WTC11 (cell line): ENCODE measurements around the gene ABCA5. TPM values are rescaled to one million over a fixed set of nuclear protein-coding genes. Genes with fewer than 3 reads are reported as not detected.

Experiments
- ATAC-seq: fragments of 200-7000 bp; cut with Tn5 transposase; 2 replicates; pipeline ENCODE4 v1.10.0; 2021; ENCODE audit warnings: mild to moderate bottlenecking, moderate library complexity
- CTCF ChIA-PET: fragments of 300-600 bp; sonication (Branson Sonifier 250); formaldehyde crosslinking; loops from one replicate; lab custom pipeline; 2021; ENCODE audit warnings: antibody characterized with exemption; lab: Charles Lee
- POLR2A ChIA-PET: fragments of 350-600 bp; sonication (Branson Sonifier 250); formaldehyde crosslinking; loops from one replicate; lab custom pipeline; 2021; ENCODE audit warnings: antibody characterized with exemption; lab: Charles Lee
- DNase-seq: peaks from one replicate; pipeline ENCODE4 v3.0.0; 2021; ENCODE audit warnings: low spot score
- H3K27ac Mint-ChIP-seq: 2 replicates; pipeline ENCODE4 v1.8.0; 2021; ENCODE audit warnings: mixed read lengths
- H3K27me3 Mint-ChIP-seq: 2 replicates; pipeline ENCODE4 v1.8.0; 2021; ENCODE audit warnings: low read depth, mild to moderate bottlenecking, moderate library complexity, mixed read lengths
- H3K36me3 Mint-ChIP-seq: 2 replicates; pipeline ENCODE4 v1.8.0; 2021; ENCODE audit warnings: mixed read lengths
- H3K4me1 Mint-ChIP-seq: 2 replicates; pipeline ENCODE4 v1.8.0; 2022; ENCODE audit warnings: mixed read lengths
- H3K4me3 Mint-ChIP-seq: 2 replicates; pipeline ENCODE4 v1.8.0; 2021; ENCODE audit warnings: mild to moderate bottlenecking, moderate library complexity, mixed read lengths
- H3K9me3 Mint-ChIP-seq: 2 replicates; pipeline ENCODE4 v1.8.0; 2021; ENCODE audit warnings: mixed read lengths
- AR ChIP-seq: fragments of 250-450 bp; sonication (Bioruptor Pico); IDR thresholded peaks from 2 replicates; pipeline ENCODE4 v1.9.0; 2021; ENCODE audit warnings: mild to moderate bottlenecking
- GRHL2 ChIP-seq: fragments of 250-450 bp; sonication (Bioruptor Pico); IDR thresholded peaks from 2 replicates; pipeline ENCODE4 v1.8.0; 2022; ENCODE audit warnings: mild to moderate bottlenecking, moderate library complexity; ENCODE audit not compliant: insufficient replicate concordance, severe bottlenecking
- MYBL2 ChIP-seq: sonication (generic); formaldehyde crosslinking; IDR thresholded peaks from 2 replicates; pipeline ENCODE4 v1.8.1; 2023; ENCODE audit warnings: mild to moderate bottlenecking, moderate library complexity, missing genetic modification reagents
- NR1H2 ChIP-seq: sonication (generic); formaldehyde crosslinking; IDR thresholded peaks from 2 replicates; pipeline ENCODE4 v1.9.0; 2021; ENCODE audit warnings: mild to moderate bottlenecking, moderate library complexity, missing genetic modification reagents
- PRDM15 ChIP-seq: sonication (generic); formaldehyde crosslinking; IDR thresholded peaks from 2 replicates; pipeline ENCODE4 v1.8.0; 2022; ENCODE audit warnings: missing genetic modification reagents
- PRRX2 ChIP-seq: fragments of 250-450 bp; sonication (Bioruptor Pico); IDR thresholded peaks from 2 replicates; pipeline ENCODE4 v1.8.0; 2021; ENCODE audit warnings: mild to moderate bottlenecking
- SMAD4 ChIP-seq: sonication (generic); formaldehyde crosslinking; IDR thresholded peaks from 2 replicates; pipeline ENCODE4 v1.8.0; 2022; ENCODE audit warnings: mild to moderate bottlenecking, missing genetic modification reagents
- SOX15 ChIP-seq: fragments of 250-450 bp; sonication (Bioruptor Pico); IDR thresholded peaks from 2 replicates; pipeline ENCODE4 v1.9.0; 2021; ENCODE audit warnings: mild to moderate bottlenecking
- TCF7 ChIP-seq: sonication (generic); formaldehyde crosslinking; IDR thresholded peaks from 2 replicates; pipeline ENCODE4 v1.8.0; 2022; ENCODE audit warnings: mild to moderate bottlenecking, low read depth, missing genetic modification reagents, moderate library complexity
- TP53 ChIP-seq: sonication (generic); formaldehyde crosslinking; IDR thresholded peaks from 2 replicates; pipeline ENCODE4 v1.8.1; 2023; ENCODE audit warnings: mild to moderate bottlenecking, missing genetic modification reagents
- USF2 ChIP-seq: sonication (generic); formaldehyde crosslinking; IDR thresholded peaks from 2 replicates; pipeline ENCODE4 v1.8.1; 2023; ENCODE audit warnings: mild to moderate bottlenecking, missing genetic modification reagents, moderate library complexity
- ZBTB21 ChIP-seq: sonication (generic); formaldehyde crosslinking; IDR thresholded peaks from 2 replicates; pipeline ENCODE4 v1.8.1; 2023; ENCODE audit warnings: mild to moderate bottlenecking, missing genetic modification reagents, borderline replicate concordance
- ZNF671 ChIP-seq: fragments of 250-450 bp; sonication (Bioruptor Pico); IDR thresholded peaks from 2 replicates; pipeline ENCODE4 v1.8.0; 2021; ENCODE audit warnings: mild to moderate bottlenecking
- total RNA-seq: library from RNA; stranded (reverse); gene quantifications from 3 replicates; pipeline ENCODE4 v1.2.3, GENCODE V29; 2021
- TF ChIP-seq, protein P1 (sequence below): fragments of 200-600 bp; IDR thresholded peaks from 2 replicates; pipeline ENCODE4 v1.8.0; 2022; ENCODE audit warnings: antibody characterized with exemption
- TF ChIP-seq, protein P2 (sequence below): sonication (generic); formaldehyde crosslinking; IDR thresholded peaks from 2 replicates; pipeline ENCODE4 v1.8.0; 2022; ENCODE audit warnings: mild to moderate bottlenecking, missing genetic modification reagents
- TF ChIP-seq, protein P3 (sequence below): sonication (generic); formaldehyde crosslinking; conservative IDR thresholded peaks from 2 replicates; pipeline ENCODE4 v1.8.1; 2022; ENCODE audit warnings: mild to moderate bottlenecking, missing genetic modification reagents
- TF ChIP-seq, protein P4 (sequence below): sonication (generic); formaldehyde crosslinking; IDR thresholded peaks from 2 replicates; pipeline ENCODE4 v1.8.1; 2022; ENCODE audit warnings: mild to moderate bottlenecking, moderate library complexity, missing genetic modification reagents
- TF ChIP-seq, protein P5 (sequence below): sonication (generic); formaldehyde crosslinking; IDR thresholded peaks from 2 replicates; pipeline ENCODE4 v1.8.1; 2023; ENCODE audit warnings: mild to moderate bottlenecking, missing genetic modification reagents, moderate library complexity
- TF ChIP-seq, protein P6 (sequence below): sonication (generic); formaldehyde crosslinking; IDR thresholded peaks from 2 replicates; pipeline ENCODE4 v1.8.1; 2022; ENCODE audit warnings: missing genetic modification reagents, borderline replicate concordance

The ABCA5 gene
- total RNA-seq, 1 experiment from 2014 or later = 1.8 TPM

DNA sequence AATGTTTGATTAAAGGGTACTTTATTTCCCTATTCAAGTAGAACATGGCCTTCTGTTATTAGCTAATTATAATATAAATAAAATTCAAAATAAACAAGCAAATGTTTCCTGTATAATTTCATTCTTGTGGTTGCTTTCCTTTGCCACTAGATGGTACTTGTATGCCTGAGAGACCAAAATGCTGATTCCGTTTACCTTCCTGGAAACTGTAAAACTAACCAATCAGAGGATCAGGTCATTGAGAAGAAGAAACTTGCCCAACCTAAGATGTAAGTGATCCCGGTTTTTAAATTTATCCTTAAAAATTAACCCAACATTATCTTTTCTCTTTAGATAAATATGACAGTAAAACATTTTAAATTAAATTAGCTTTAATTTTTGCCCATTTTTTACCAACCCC, 8.1 kb upstream of the ABCA5 start (continued):
- TF ChIP-seq, protein P1, sequence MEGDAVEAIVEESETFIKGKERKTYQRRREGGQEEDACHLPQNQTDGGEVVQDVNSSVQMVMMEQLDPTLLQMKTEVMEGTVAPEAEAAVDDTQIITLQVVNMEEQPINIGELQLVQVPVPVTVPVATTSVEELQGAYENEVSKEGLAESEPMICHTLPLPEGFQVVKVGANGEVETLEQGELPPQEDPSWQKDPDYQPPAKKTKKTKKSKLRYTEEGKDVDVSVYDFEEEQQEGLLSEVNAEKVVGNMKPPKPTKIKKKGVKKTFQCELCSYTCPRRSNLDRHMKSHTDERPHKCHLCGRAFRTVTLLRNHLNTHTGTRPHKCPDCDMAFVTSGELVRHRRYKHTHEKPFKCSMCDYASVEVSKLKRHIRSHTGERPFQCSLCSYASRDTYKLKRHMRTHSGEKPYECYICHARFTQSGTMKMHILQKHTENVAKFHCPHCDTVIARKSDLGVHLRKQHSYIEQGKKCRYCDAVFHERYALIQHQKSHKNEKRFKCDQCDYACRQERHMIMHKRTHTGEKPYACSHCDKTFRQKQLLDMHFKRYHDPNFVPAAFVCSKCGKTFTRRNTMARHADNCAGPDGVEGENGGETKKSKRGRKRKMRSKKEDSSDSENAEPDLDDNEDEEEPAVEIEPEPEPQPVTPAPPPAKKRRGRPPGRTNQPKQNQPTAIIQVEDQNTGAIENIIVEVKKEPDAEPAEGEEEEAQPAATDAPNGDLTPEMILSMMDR = no peak
- TF ChIP-seq ZNF671 (CRISPR knock-in tag) (no peak), NR1H2 (CRISPR knock-in tag) (no peak), TP53 (no peak), PRDM15 (CRISPR knock-in tag) (no peak)
- TF ChIP-seq, protein P2, sequence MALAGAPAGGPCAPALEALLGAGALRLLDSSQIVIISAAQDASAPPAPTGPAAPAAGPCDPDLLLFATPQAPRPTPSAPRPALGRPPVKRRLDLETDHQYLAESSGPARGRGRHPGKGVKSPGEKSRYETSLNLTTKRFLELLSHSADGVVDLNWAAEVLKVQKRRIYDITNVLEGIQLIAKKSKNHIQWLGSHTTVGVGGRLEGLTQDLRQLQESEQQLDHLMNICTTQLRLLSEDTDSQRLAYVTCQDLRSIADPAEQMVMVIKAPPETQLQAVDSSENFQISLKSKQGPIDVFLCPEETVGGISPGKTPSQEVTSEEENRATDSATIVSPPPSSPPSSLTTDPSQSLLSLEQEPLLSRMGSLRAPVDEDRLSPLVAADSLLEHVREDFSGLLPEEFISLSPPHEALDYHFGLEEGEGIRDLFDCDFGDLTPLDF (CRISPR knock-in tag) = no peak
- TF ChIP-seq, all 79 proteins: peak for 0

GRCh38 chr17:69333561-69333960, 6.6 kb upstream of the ABCA5 start:
- no peak for TF ChIP-seq SOX15
- TF ChIP-seq, protein P3, sequence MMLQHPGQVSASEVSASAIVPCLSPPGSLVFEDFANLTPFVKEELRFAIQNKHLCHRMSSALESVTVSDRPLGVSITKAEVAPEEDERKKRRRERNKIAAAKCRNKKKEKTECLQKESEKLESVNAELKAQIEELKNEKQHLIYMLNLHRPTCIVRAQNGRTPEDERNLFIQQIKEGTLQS (CRISPR knock-in tag) = no peak
- TF ChIP-seq, protein P4, sequence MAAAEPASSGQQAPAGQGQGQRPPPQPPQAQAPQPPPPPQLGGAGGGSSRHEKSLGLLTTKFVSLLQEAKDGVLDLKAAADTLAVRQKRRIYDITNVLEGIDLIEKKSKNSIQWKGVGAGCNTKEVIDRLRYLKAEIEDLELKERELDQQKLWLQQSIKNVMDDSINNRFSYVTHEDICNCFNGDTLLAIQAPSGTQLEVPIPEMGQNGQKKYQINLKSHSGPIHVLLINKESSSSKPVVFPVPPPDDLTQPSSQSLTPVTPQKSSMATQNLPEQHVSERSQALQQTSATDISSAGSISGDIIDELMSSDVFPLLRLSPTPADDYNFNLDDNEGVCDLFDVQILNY (CRISPR knock-in tag) = no peak
- TF ChIP-seq, protein P5, sequence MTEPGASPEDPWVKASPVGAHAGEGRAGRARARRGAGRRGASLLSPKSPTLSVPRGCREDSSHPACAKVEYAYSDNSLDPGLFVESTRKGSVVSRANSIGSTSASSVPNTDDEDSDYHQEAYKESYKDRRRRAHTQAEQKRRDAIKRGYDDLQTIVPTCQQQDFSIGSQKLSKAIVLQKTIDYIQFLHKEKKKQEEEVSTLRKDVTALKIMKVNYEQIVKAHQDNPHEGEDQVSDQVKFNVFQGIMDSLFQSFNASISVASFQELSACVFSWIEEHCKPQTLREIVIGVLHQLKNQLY (CRISPR knock-in tag) = no peak
- no peak for TF ChIP-seq GRHL2
- TF ChIP-seq MYBL2 = no peak
- TF ChIP-seq PRRX2 (CRISPR knock-in tag) = no peak
- no peak for TF ChIP-seq USF2 (CRISPR knock-in tag)
- TF ChIP-seq ZBTB21 (CRISPR knock-in tag) = no peak
- TF ChIP-seq AR = no peak
- TF ChIP-seq, protein P6, sequence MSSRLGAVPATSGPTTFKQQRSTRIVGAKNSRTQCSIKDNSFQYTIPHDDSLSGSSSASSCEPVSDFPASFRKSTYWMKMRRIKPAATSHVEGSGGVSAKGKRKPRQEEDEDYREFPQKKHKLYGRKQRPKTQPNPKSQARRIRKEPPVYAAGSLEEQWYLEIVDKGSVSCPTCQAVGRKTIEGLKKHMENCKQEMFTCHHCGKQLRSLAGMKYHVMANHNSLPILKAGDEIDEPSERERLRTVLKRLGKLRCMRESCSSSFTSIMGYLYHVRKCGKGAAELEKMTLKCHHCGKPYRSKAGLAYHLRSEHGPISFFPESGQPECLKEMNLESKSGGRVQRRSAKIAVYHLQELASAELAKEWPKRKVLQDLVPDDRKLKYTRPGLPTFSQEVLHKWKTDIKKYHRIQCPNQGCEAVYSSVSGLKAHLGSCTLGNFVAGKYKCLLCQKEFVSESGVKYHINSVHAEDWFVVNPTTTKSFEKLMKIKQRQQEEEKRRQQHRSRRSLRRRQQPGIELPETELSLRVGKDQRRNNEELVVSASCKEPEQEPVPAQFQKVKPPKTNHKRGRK (CRISPR knock-in tag) = no peak
- TF ChIP-seq SMAD4 = no peak
- no peak for TF ChIP-seq TCF7 (CRISPR knock-in tag)
- Mint-ChIP-seq H3K4me3 (no peak overlapping the region), H3K27me3 (peaks cover 3% of the 10 kb centered on the region; the same call in 1 of the 2 replicates), H3K27ac (no peak overlapping the region), H3K9me3 (peaks cover 18% of the 10 kb centered on the region), H3K4me1 (peaks cover 10% of the 10 kb centered on the region), H3K36me3 (peaks cover 11% of the 10 kb centered on the region)
- DNase-seq (no peak), ATAC-seq (no peak)
- ChIA-PET POLR2A (no interaction called here), CTCF (interaction anchor here (2.7 kb wide), 1 partner anchor 61 kb away, joined by 19 read pairs; no protein-coding TSS in a partner anchor)
